Measurements from ENCODE around the gene GFER. TPM values are rescaled to one million over a fixed set of nuclear protein-coding genes. Genes with fewer than 3 reads are reported as not detected.
"Not testable (repeated sequence)": the region's sequence is repeated elsewhere in the genome, so short reads cannot be mapped to it uniquely, and the experiment has no call there.

The GFER gene
- total RNA-seq (2014; rRNA removed; shearing (Covaris generic)), result 24.1 and 36.1 TPM in 2 replicates

DNA sequence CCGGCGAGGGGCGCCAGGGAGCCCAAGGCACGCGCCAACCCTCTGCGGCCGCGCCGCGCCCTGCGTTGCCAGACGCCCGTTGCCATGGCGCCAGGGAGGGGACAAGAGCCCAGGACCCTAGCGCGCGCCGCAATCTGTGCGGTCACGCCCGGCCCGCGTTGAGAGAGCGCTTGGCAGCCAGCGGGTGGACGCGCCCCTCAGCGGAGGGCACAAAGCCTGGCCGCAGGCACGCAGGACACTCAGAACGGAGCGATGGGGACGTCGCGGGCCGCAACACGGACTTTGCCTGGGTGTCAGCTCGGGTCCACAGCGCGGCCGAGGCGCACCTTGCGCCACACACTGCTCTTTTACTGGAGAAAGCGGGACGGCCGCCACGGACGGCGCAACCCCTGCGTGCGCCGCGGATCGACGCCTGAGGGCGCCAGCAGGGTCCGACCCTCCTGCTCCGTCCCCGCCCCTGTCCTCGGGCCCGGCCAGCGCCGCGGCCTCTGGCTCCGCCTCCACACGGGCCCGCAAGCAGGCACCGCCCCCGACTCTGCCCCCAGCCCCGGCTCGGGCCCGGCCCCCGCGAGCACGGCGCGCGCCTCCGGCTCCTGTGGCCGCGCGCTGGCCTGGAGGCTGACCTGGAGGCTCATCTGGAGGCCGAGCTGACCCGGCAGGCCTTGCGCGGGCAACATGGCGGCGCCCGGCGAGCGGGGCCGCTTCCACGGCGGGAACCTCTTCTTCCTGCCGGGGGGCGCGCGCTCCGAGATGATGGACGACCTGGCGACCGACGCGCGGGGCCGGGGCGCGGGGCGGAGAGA is at the start of gene GFER:
Gene GFER, plus strand, starts transcription at position 650 of the 803 bp plus-strand sequence. Its CDS starts 26 bp downstream, at position 676.
- DNase-seq (ENCODE audit: low spot score), result peak; percentile 77

DNA sequence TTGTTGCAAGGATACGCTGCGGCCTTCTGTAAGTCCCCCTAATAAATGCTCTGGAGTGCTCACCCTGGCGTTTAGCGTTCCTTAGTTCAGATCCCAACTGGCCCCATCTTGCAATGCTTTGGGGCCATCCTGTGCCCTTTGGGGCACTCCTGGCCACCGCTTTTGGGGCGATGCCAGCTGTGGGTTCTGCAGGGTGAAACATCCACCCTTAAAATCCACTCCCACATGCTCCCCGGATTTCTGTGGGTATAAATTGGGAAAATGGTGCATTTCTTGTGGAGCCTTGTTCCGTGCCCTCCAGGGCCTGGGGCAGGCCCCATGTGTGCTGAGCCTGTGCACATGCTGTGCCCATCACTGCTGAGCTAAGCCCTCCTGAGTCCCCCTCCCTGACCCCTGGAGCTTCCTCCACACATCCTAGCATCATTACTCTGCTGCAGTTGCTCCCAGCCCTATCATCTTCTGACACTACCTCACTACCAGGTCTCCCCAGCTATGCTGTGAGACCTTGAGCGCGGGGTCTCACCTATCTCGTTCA is 47.0 kb upstream of the GFER start:
- no peak for DNase-seq (ENCODE audit: low spot score)

DNA sequence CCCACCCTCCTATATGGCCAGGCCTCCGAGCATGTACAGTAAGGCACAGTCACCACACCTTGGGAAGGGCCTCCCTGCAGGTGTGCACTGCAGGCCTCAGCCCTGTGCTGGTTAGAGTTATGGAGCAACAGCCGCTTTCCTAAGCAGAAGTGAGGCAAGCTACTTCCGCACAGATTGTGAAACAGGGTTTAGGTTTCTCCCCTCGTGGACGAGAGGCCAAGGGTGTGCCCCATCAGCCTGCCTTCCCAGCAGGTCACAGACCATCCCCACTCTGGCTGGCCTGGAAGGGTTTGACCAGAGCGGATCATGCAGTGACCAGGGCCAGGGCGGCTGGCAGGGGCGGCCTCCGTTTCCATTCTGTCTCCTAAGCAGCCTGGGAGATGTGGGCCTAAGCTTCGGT is 45.7 kb upstream of the GFER start:
- no peak for DNase-seq (ENCODE audit: low spot score)

DNA sequence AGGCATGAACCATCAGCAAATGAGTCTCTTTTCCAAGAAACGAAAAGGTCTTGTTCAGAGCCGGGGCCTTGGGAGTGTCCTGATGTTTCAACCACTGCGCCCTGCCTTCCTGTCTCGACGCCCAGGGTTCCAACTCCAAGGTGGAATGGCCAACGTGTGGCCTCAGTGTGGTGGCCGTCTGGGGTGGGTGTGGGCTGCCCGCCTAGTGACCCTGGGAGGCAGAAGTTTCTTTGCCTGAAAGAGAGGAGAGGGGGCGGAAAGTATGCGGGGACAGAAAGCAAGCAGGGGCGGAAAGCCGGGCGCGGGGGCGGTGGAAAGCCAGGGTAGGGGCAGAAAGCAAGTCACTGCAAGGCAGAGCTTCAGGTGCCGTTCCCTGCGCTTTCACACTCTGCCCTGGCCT is 45.1 kb upstream of the GFER start:
- no peak for DNase-seq (ENCODE audit: low spot score)

DNA sequence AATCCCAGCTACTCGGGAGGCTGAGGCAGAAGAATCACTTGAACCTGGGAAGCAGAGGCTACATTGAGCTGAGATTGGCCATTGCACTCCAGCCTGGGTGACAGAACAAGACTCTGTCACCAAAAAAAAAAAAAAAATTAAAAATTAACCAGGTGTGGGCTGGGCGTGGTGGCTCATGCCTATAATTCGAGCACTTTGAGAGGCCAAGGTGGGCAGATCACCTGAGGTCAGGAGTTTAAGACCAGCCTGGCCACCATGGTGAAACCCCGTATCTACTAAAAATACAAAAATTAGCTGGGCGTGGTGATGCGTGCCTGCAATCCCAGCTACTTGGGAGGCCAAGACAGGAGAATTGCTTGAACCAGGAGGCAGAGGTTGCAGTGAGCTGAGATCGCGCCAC is 44.2 kb upstream of the GFER start:
- DNase-seq (ENCODE audit: low spot score), result not testable (repeated sequence)

DNA sequence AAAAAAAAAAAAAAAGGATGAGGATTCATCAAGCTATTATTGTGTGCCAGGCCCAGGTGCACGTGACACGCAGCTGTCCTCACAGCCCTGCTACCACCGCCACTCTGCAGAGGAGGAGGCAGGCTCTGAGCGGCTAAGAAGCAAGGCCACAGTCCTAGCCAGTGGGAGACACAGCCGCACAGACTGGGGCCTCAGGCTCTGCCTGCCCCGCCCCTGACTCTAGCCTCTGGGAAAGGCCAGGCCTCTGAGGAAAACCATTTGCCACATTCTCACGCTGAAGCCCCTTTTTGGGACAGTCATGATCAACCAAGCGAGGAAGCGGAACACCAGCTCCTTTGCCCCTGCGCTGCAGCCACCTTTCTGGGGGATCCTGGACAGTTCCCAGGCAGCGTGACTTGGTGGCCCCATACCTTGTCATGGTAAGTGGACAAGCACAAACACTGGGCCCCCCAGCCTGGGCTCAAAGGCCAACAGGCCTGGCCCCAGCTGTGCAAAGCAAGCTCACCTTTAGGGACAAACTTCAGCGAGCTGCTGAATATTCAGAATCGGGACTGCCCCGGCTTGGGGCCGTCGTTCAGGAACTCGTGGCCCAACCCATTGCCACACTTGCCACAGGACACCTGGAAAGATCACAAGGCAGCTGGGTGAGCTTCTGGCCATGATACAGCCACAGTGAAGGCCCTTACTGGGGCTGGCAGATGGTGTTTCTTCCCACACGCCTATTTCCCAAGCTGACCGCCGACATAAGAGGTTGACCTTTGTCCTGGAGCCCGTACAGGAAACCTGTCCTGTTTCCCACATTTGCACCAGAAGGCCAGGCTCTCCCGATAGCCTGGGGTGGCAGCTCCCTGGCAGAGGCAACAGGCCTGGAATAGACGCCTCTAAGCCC is 43.5 kb upstream of the GFER start:
- no peak for DNase-seq (ENCODE audit: low spot score)

DNA sequence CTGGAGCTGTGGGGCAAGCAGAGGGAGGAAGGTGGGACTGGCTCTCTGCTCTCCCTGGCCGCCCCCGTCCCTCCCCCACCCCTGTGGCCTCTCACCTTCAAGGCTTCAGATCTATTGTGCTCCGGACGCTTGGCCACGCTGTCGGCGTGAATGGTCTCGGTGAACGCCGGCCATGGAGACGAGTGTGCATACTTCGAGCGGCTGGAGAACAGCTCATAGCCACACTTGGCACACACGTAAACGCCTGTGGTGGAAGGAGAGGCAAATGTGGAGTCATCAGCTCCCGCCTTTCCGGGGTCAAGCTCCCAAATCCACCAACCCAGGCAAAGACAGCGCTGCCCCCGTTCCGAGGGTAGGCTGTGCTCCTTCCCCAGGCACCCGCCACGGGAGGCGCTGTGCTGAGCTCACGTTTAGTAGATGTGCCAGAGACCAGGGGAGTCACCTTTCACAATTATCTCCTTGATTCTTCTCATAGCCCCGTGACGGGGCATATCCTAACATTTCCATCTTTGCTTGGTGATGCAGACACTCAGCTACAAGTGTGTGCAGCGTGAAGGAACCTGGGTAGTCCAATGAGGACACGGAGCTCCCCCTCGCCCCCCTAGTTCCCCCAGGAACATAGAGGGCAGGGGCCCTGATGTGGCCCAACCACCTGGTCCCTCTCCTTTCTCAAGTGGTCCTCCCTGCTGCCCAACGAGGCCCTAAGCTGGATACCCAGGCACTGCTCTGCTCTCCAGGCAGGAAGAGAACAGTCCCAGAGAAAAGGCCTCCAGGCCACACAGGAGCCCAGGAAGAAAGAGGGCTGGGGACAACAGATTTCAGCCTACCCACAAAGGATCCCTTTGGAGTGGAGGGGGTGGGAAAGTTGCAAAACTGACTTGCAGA is 42.6 kb upstream of the GFER start:
- no peak for DNase-seq (ENCODE audit: low spot score)

DNA sequence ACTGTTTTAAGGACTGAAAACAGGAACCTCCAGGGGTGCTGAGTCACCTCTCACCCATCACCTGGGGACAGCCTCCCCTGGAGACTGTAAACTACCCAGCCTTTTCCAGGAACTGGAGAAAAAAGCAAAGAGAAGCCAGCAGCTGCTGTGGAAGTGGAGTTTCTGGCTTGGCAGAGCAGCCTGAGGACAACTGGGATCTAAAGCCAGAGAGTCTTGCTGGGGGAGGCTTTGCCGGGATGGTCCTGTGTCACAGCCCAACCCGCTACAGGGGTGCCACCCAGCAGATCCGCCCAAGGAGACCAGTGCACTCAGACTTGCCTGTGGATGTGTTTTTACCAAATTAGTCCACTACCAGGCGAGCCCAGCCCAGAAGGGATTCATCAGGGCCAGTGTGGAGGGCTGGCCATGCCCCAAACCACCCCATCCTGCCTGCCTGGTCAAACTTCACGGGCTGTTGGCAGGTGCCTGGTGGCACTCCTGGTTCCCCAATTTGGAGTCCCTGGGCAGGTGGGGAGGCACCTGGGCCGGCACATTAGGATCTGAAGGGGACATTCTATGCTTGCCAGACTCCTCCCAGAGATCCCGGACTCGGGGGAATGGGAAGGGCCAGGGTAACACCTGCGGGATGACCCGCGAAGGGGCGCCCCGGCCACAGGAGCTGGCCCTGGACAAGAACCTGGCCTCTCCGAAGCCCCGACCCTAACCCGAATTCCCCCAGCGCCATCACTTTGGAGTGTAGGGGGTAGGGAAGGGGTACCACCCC is 41.8 kb upstream of the GFER start:
- DNase-seq (ENCODE audit: low spot score), result no peak

DNA sequence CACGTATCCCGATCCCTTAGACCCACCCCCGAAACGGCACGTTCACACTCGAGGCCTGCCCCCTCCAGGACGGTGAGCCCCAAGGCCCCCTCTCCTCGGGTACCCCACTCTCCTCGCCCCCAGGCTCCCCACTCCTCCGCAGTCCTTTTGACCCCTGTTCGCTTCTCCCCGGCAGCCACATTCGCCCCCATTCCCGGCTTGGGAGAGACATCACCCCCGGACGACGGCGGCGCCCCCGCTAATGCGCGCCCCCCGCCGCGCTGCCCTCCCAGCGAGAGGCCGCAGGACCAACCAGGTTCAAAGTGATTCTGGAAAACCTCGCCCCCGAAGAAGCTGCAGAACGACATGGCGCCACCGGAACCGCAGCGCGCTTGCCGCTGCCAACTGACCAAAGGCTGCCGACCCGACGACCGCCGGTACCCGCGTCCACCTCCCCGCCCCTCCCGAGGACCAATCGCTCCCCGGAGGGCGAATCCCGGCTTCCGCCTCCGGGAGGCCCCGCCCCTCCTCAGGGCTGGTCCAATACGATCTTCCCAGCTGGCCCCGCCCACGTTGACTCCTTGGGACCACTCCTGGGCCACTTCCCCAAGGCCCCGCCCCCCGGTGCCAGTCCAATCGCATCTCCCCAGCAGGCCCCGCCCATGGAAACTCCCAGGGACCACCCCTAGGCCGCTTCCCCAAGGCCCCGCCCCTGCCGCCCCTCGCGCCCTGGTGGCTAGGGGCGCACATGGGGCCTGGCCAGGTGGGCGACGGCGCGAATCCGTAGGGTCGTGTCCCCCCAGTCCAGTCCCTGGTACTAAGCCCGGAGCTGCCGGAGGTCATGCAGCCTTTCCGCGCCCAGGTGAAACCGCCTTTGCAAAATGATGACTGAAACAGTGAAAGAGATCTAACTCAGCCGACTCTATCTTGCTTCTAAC is 40.9 kb upstream of the GFER start, which contains the start of gene MSRB1:
Gene MSRB1, minus strand, starts transcription at position 390 of the 917 bp plus-strand sequence. Its CDS starts 43 bp downstream, at position 347.
- DNase-seq (ENCODE audit: low spot score), result peak; percentile 97

DNA sequence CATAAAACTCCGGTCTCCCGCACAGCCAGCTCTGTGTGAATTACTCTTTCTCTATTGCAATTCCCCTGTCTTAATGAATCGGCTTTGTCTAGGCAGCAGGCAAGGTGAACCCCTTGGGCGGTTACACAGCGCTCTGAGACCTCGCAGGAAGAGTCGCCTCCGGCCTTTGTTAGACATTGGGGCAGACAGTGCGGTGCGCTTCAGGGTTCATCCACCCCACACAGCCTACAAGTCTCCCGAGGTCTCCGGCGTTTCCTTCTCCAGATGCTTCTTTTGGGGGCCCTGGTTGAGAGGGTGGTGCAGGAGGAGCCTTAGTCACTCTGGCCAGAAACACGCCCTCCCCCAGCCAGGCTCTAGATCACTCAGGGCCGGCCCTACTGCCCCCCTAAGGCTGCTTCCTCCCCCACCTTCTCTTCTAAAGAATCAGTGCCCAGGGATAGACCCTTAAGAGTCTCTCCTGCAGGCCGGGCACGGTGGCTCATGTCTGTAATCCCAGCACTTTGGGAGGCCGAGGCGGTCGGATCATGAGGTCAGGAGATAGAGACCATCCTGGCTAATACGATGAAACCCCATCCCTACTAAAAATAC is 39.3 kb upstream of the GFER start:
- DNase-seq (ENCODE audit: low spot score), result no peak

DNA sequence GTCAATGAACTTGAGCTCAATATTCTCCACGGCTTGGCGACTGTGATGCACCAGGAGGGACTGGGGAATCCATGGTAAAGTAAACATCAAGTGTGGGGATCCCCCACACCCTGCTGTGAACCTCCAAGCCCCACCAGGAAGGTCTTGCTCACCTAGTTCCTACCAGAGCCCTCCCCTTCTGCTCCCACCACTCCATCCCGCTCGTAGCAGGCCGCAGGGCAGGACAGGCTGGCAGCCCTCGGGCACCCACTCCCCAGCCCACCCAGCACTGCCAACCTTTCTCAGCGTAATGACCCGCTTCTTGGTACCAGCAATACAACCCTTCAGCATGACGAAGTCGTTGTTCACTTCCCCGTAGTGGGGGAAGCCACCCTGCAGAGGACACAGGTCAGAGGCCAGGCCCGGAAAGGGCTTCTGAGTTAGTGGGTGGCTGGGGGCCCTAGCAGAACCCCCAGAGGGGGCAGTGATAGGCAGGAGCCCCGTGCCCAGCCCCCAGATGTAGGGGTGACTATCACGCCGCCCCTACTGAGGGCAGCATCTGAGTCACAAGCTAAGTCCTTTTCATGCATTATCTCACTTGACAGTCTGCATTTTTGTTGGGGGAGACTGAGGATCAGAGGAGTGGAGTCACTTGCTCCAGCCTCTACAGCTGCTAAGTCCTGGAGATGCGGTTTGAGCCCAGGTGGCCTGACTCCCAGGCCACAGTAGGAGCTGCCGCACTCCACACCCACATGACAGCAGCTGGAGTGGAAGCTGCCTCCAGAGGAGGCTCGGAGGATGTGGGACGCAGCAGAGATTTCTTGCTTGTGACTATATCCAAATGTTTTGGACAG is 38.2 kb upstream of the GFER start:
- no peak for DNase-seq (ENCODE audit: low spot score)

DNA sequence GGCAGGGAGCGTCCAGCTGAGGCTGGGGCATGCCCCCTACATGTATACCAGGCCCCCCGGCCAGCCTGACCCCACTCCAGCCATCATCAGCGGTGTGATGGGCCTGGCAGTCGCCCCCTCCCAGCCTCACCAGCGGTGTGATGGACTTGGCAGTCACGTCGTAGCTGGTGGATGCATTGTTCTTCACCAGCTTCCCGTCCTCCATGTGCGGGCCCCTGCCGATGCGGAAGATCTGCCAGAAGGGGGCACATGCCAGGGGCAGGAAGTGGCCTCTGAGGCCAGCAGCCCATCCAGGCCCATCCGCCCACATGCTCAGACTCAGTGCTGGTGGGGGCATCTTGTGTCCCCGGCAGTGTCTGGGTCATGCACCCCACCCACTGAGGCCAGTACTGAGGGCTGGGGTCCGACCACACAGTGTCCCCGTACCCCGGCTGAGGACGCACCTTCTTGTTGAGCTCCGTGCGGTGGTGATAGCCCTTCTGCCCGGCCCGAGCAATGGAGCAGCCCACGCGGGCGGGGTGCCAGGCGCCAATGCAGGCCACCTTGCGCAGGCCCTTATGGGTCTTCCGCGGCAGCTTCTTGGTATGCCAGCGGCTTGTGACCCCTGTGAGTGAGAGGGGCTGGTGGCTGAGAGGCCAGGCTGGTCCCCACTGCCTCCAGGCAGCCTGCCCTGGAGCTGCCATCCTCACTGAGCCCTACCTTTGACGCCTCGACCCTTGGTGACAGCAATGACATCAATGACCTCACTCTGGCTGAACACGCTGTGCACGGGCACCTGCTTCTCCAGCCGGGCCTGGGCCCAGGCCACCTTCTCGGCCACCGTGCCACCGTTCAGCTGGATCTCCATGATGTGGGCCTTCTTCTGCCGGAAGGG is 37.3 kb upstream of the GFER start:
- DNase-seq (ENCODE audit: low spot score), result no peak

DNA sequence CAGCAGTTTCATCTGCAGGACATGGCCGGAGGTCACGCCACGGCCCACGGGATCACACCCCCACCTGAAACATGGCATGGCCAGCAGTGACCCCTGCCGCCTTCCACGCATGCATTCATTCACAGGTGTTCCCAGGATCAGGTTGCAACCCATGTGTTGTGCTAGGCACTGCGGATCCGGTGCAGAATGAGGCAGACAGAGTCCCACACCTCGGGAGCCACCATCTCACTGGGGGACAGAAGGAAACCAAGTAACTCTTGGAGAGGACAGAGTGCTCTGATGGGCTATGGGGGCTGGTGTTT is 36.7 kb upstream of the GFER start:
- DNase-seq (ENCODE audit: low spot score), result no peak

DNA sequence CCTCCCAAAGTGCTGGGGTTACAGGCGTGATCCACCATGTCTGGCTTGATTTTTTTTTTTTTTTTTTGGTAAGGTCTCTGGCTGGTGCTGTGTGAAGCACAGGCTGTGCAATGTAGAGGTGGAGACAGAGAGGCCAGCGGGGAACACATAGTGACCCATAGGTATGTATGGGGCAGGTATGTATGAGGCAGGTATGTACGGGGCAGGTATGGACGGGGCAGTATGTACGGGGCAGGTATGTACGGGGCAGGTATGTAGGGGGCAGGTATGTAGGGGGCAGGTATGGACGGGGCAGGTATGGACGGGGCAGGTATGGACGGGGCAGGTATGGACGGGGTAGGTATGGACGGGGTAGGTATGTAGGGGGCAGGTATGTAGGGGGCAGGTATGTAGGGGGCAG is 34.5 kb upstream of the GFER start:
- no peak for DNase-seq (ENCODE audit: low spot score)

DNA sequence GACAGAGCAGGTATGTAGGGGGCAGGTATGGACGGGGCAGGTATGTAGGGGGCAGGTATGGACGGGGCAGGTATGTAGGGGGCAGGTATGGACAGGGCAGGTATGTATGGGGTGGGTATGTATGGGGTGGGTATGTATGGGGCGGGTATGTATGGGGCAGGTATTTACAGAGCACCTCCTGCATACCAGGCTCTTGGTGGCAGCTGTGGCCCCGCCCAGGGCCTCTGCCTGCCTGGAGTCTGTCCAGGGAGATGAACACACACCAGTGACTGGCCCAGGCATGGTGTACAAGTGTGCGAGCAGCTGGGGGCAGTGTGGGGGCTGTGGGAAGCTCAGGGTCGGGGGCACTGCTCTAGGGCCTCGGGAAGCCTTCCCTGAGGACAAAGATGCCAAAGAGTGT is 33.9 kb upstream of the GFER start:
- no peak for DNase-seq (ENCODE audit: low spot score)

DNA sequence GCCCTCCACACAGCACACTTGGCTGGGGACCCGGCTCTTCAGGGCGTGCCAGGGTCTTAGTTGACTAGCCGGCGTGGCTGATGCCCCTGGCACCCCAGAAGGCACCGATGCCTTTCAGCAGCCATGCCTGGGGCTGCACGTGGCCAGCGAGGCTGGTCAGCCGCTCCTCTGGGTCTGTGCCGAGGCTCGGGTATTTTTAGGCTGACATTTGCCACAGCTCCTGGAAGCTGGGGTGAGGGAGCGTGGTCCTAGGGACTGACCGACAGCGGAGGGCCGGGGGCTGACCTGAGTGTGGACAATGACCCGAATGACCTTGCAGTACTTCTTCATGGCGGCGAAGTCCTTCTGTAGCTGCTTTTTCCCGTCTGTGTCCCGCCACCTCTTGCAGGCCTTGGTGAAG is 33.4 kb upstream of the GFER start:
- DNase-seq (ENCODE audit: low spot score), result no peak

DNA sequence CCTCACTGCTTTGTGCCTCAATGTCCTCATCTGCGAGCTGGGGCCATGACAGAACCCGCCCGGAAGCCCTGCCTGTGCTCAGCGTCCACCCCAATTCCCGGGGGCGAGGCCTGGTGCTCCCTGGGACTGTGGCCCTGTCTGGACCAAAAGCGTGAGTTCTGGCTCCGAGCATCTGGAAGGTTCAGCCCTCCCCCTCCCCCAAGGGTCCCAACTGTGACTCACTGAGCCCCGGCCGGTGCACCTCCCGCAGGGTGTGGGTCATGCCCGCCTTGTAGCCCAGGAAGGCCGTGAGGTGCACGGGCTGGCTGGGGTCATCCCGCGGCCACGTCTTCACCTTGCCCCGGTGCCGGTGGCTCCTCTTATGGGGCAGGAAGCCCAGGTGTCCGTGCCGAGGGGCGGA is 30.3 kb upstream of the GFER start:
- no peak for DNase-seq (ENCODE audit: low spot score)
